ENCODE data around the gene F13A1.

F13A1 gene

GRCh38 chr6:6243846-6244245, 76.6 kb downstream of the F13A1 start:
- DNase-seq (ENCODE audit: low read depth): no peak

GRCh38 chr6:6239598-6240581, 80.6 kb downstream of the F13A1 start:
- no peak for DNase-seq (ENCODE audit: low read depth)

- DNase-seq (ENCODE audit: low read depth): no peak
Observed at GRCh38 chr6:6236730-6237469, 83.6 kb downstream of the F13A1 start.

- DNase-seq (ENCODE audit: low read depth): no peak
Observed at GRCh38 chr6:6235786-6236185, 84.7 kb downstream of the F13A1 start.

- no peak for DNase-seq (ENCODE audit: low read depth)
Observed at GRCh38 chr6:6234963-6235362, 85.5 kb downstream of the F13A1 start.

- no peak for DNase-seq (ENCODE audit: low read depth)
Observed at GRCh38 chr6:6230286-6230685, 90.2 kb downstream of the F13A1 start.

- DNase-seq (ENCODE audit: low read depth): no peak
Observed at GRCh38 chr6:6227896-6228295, 92.6 kb downstream of the F13A1 start.

GRCh38 chr6:6225885-6226529, 94.5 kb downstream of the F13A1 start:
- DNase-seq (ENCODE audit: low read depth): no peak

GRCh38 chr6:6224933-6225486, 95.5 kb downstream of the F13A1 start:
- DNase-seq (ENCODE audit: low read depth): no peak

GRCh38 chr6:6221787-6222535, 98.5 kb downstream of the F13A1 start:
- no peak for DNase-seq (ENCODE audit: low read depth)

- DNase-seq (ENCODE audit: low read depth): no peak
Observed at GRCh38 chr6:6220718-6221117, 99.7 kb downstream of the F13A1 start.

GRCh38 chr6:6219716-6220115, 100.7 kb downstream of the F13A1 start:
- DNase-seq (ENCODE audit: low read depth): no peak

GRCh38 chr6:6218759-6219085, 101.7 kb downstream of the F13A1 start:
- no peak for DNase-seq (ENCODE audit: low read depth)

- DNase-seq (ENCODE audit: low read depth): no peak
Observed at GRCh38 chr6:6217855-6218758, 102.4 kb downstream of the F13A1 start.

GRCh38 chr6:6210994-6211393, 109.5 kb downstream of the F13A1 start:
- DNase-seq (ENCODE audit: low read depth): no peak

- DNase-seq (ENCODE audit: low read depth): no peak
Observed at GRCh38 chr6:6202886-6203285, 117.6 kb downstream of the F13A1 start.

GRCh38 chr6:6201200-6201599, 119.3 kb downstream of the F13A1 start:
- no peak for DNase-seq (ENCODE audit: low read depth)

GRCh38 chr6:6199678-6200077, 120.8 kb downstream of the F13A1 start:
- DNase-seq (ENCODE audit: low read depth): no peak

GRCh38 chr6:6196762-6197161, 123.7 kb downstream of the F13A1 start:
- DNase-seq (ENCODE audit: low read depth): no peak

- no peak for DNase-seq (ENCODE audit: low read depth)
Observed at GRCh38 chr6:6195080-6195479, 125.4 kb downstream of the F13A1 start.
